Psoas muscle (tissue), 8 donors: ENCODE measurements around the gene BYSL. TPM values are rescaled to one million over a fixed set of nuclear protein-coding genes. Genes with fewer than 3 reads are reported as not detected.

ENCODE experiments used
- ATAC-seq, 4 donors: fragments of 200-7000 bp; cut with Tn5 transposase; one replicate each; pipeline ENCODE4 v1.9.1; 2020; ENCODE audit warnings: moderate library complexity in 3 of 4, mild to moderate bottlenecking in 2 of 4
- DNase-seq, 2 donors: peaks; one replicate each; pipeline ENCODE4 v3.0.0-alpha.2; 2020
- H3K27ac ChIP-seq: fragments of 200-600 bp; one replicate; pipeline ENCODE4 v1.8.0; 2022
- H3K27me3 ChIP-seq, 3 donors: fragments of 200-600 bp in 1 of 3; one replicate each; pipeline versions ENCODE4 v1.6.1 to v1.8.0; 2013 to 2022; ENCODE audit warnings: low read length in 2 of 3, mild to moderate bottlenecking in 2 of 3, moderate library complexity in 1 of 3; ENCODE audit not compliant: insufficient read depth in 3 of 3
- H3K36me3 ChIP-seq, 2 donors: fragments of 200-600 bp in 1 of 2; one replicate each; pipeline versions ENCODE4 v1.6.1 to v1.8.0; 2013 to 2022; ENCODE audit warnings: low read depth in 1 of 2, mild to moderate bottlenecking in 1 of 2, moderate library complexity in 1 of 2; ENCODE audit not compliant: insufficient read depth in 1 of 2
- H3K4me1 ChIP-seq: fragments of 200-600 bp; one replicate; pipeline ENCODE4 v1.8.0; 2022
- H3K4me3 ChIP-seq: fragments of 200-600 bp; one replicate; pipeline ENCODE4 v1.8.0; 2022; ENCODE audit warnings: mild to moderate bottlenecking
- H3K9me3 ChIP-seq: fragments of 200-600 bp; one replicate; pipeline ENCODE4 v1.8.0; 2022
- CTCF ChIP-seq: fragments of 200-600 bp; IDR thresholded peaks from one replicate; pipeline ENCODE4 v1.8.0; 2022; ENCODE audit warnings: antibody characterized with exemption
- WGBS, 3 donors: extraction: QIAGEN DNeasy Blood & Tissue Kit; methylation state at CpG; one replicate each; pipeline versions ENCODE4 v1.1.6 to v1.1.7; 2013; 5-methylcytosine and 5-hydroxymethylcytosine counted together
- intact Hi-C, 2 donors: fragments of 100-400 bp; cut with DNase I; formaldehyde crosslinking; loops; one replicate each; pipeline versions ENCODE4 v1.11.0 to v1.14.2; 2022
- long read RNA-seq, 2 donors: library from polyadenylated mRNA; unstranded; transcript quantifications; one replicate each; pipeline ENCODE4 v2.0.0, GENCODE V29; 2021
- polyA plus RNA-seq, 3 donors: library from polyadenylated mRNA; stranded (reverse); fragments of 200-250 nt; gene quantifications; one replicate each; pipeline ENCODE4 v1.2.3, GENCODE V29; 2013
- total RNA-seq, 4 donors: library from RNA; stranded (reverse); fragmentation: NEBNext Ultra II Directional in 2 of 4; extraction: Animal tissue kit (Norgen Biotek cat#: 25700) in 2 of 4; gene quantifications; one replicate each; pipeline versions ENCODE4 v1.2.1 to v1.2.4, GENCODE V29; 2021 to 2023
- donor health status: healthy with polysubstance abuse.
- donor health status: DM: no; HTN: no; CAD: no; lungs with moderate emphysema.
- donor health status: Bipolar disorder and iron deficiency.
- donor health status: healthy.
- donor health status: DM: yes; HTN: yes; CAD: no.
- donor health status: DM: no; HTN: no; CAD: no.
- donor health status: DM: no; HTN: no; CAD: no.
- donor health status: DM: yes; HTN: yes; CAD: no.

The BYSL gene
- total RNA-seq (10 to 100 TPM; 20.3 to 47.5 (median 35.2) TPM), polyA plus RNA-seq (10 to 100 TPM; 29.0 to 55.5 (median 30.1) TPM)
- long read RNA-seq, donor 1, transcript BYSL-201 (7 exons, 2,029 nt), result major isoform, 20 of 23 reads
- long read RNA-seq, donor 1, partial matches to known transcripts, result 2 of 23 reads
- long read RNA-seq, donor 1, other reads (novel, unspliced or antisense), result 1 of 23 reads
- long read RNA-seq, donor 2, transcript BYSL-201 (7 exons, 2,029 nt), result major isoform, 26 of 32 reads
- long read RNA-seq, donor 2, partial matches to known transcripts, result 2 of 32 reads
- long read RNA-seq, donor 2, other reads (novel, unspliced or antisense), result 4 of 32 reads

GRCh38 chr6:41920921-41921711 lies at the start of gene BYSL, which contains the start of gene MED20:
BYSL (plus strand) TSS chr6:41921499; CDS start chr6:41921563, 64 bp downstream.
MED20 (minus strand) TSS chr6:41921139; CDS start chr6:41921018, 121 bp downstream.
- peaks cover 2 to 30% of the 10 kb centered on the region in 2 donors for H3K36me3 ChIP-seq
- H3K27me3 ChIP-seq, result no peaks in the 10 kb centered on the region
- 0 to 1% (median 0%) methylated on average over 53 to 55 of the region's 55 CpGs for WGBS, 3 donors
- H3K4me3 ChIP-seq, result peak within 1 kb of the TSS; percentile 87
- H3K9me3 ChIP-seq, result no peaks in the 10 kb centered on the region
- ATAC-seq (peak; percentile 97 to 99 (median 98)), DNase-seq (peak; percentile 92 to 96)
- intact Hi-C loops, result loop anchor here (2.0 to 5.0 kb wide), 2 partner anchors 134 to 296 kb away; partner anchors contain the start of genes MRPS10 (in 2 of the 2) and TOMM6 (in 2 of the 2)
- peak; percentile 96 for TF ChIP-seq CTCF
- peak within 1 kb of the TSS; percentile 99 for H3K27ac ChIP-seq
- H3K4me1 ChIP-seq, result peaks cover 30% of the 10 kb centered on the region

- H3K4me1 ChIP-seq, result peaks cover 5% of the 10 kb centered on the region
- H3K36me3 ChIP-seq, result peaks cover 0 to 8% of the 10 kb centered on the region in 2 donors
- ATAC-seq, result no peak
- TF ChIP-seq CTCF, result no peak
- no peaks in the 10 kb centered on the region for H3K9me3 ChIP-seq
- DNase-seq, result no peak
- H3K4me3 ChIP-seq, result no peak overlapping the region
- no peak overlapping the region for H3K27ac ChIP-seq
- intact Hi-C loops, result no loop called here
- 94 to 95% (median 95%) methylated on average over 2 of the region's 2 CpGs for WGBS, 3 donors
- H3K27me3 ChIP-seq, result no peaks in the 10 kb centered on the region
Observed at GRCh38 chr6:41871691-41872090, 49.6 kb upstream of the BYSL start.

DNA sequence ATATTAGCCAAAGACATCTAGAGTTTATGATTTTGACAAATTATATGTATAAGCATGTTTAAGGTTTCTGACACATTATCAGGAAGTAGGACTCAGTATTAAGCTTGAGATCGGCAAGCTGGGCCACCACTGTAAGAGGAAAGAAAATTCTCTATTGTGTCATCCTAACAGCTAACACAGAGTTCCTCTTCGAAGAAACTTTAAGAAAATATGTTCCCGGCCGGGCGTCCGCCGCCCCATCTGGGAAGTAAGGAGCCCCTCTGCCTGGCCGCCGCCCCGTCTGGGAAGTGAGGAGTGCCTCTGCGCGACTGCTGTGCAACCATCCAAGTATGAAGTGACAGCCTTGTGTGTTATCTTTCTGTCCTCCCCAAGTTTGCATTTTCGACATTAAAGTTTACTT lies 49.2 kb upstream of the BYSL start:
- intact Hi-C loops, result no loop called here
- DNase-seq (no peak), ATAC-seq (no peak)
- 93 to 95% (median 93%) methylated on average over 13 of the region's 13 CpGs for WGBS, 3 donors
- Histone ChIP-seq H3K27ac (no peak overlapping the region), H3K27me3 (no peaks in the 10 kb centered on the region), H3K4me1 (peaks cover 5% of the 10 kb centered on the region), H3K9me3 (no peaks in the 10 kb centered on the region), H3K36me3 (peaks cover 0 to 8% of the 10 kb centered on the region in 2 donors), H3K4me3 (no peak overlapping the region)
- TF ChIP-seq CTCF, result no peak

DNA sequence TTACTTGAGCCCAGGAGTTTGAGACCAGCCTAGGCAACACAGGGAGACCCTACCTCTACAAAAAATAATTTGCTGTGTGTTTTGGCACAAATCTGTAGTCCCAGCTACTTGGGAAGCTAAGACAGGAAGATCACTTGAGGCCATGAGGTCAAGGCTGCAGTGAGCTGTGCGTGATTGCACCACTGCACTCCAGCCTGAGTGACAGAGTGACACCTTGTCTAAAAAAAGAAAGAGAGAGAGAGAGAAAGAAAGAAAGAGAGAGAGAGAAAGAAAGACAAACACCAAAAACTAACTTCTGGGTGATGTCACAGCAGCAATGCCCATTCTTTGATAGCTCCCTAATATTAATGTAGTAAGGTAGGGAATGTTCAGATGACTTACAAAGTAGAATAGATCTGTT lies 46.6 kb upstream of the BYSL start:
- no peak for TF ChIP-seq CTCF
- intact Hi-C loops, result no loop called here
- peak in 2 of 4 donors; percentile 56 to 57 for ATAC-seq

More for the DNA sequence above, 46.6 kb upstream of the BYSL start:
- Histone ChIP-seq H3K4me1 (peaks cover 5% of the 10 kb centered on the region), H3K36me3 (peaks cover 0 to 8% of the 10 kb centered on the region in 2 donors), H3K27me3 (no peaks in the 10 kb centered on the region), H3K27ac (no peak overlapping the region), H3K9me3 (no peaks in the 10 kb centered on the region), H3K4me3 (no peak overlapping the region)
- DNase-seq, result no peak
- WGBS, 3 donors, result 63 to 83% (median 68%) methylated on average over 1 of the region's 1 CpG
